Measurements from ENCODE around the gene NCAPD2.
"Not testable (repeated sequence)": the region's sequence is repeated elsewhere in the genome, so short reads cannot be mapped to it uniquely, and the experiment has no call there.

Gene NCAPD2

DNA sequence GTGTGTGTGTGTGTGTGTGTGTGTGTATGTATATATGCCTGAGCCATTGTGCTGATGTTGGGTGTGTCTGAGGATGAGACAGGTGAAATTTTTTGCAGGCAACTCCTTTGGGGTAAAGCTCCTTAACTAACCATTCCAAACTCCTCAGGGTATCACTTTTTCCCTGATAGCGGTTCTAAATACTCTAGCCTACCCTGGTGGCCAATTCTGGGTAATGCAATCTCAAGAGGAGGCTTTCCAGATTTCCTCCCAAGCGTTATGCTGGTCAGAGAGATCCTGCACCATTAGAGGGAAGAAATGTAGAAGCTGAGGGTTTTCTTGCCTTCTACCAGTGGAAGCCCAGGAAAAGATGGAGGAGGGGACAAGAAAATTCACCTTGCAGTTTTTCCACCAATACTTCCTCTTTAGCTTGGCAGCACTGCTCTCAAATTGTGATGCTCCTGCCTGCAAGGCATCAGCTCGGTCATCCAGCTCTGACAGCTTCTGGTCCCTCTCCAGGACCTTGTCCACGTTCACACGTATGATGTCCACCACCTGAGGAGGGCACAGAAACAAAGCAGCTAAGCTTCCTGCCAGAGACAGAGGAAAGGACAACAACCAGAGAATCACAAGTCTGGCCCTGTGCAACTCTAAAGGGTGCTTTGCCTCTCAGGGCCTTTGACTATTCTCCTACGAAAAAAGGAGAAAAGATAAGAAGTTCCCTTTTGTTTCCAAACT is 28.3 kb upstream of the NCAPD2 start:
- peak; percentile 69 for DNase-seq (ENCODE audit: low spot score)

DNA sequence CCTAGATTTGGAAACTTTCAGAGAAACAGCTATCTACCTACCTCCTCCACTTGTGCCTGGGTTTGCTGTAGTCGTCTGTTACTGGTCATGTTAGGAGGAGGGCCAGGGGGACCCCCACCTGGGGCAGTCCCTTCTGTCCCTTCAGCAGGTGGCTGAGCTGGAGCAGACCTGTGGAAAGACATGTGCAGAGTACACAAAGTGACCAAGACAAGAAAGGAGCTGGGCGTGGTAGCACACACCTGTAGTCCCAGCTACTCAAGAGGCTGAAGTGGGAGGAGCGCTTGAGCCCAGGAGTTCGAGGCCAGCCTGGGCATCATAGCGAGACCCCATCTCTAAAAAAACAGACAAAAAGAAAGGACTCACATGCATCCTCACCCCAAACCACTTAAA is 27.7 kb upstream of the NCAPD2 start:
- no peak for DNase-seq (ENCODE audit: low spot score)

DNA sequence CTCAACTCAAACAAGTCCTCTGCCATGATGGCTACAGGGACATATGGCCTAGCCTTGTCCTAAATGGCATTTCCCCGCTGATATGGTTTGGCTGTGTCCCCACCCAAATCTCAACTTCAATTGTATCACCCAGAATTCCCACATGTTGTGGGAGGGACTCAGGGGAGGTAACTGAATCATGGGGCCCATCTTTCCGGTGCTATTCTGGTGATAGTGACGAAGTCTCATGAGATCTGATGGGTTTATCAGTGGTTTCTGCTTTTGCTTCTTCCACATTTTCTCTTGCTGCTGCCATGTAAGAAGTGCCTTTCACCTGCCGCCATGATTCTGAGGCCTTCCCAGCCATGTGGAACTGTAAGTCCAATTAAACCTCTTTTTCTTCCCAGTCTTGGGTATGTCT is 27.2 kb upstream of the NCAPD2 start:
- DNase-seq (ENCODE audit: low spot score) = not testable (repeated sequence)

DNA sequence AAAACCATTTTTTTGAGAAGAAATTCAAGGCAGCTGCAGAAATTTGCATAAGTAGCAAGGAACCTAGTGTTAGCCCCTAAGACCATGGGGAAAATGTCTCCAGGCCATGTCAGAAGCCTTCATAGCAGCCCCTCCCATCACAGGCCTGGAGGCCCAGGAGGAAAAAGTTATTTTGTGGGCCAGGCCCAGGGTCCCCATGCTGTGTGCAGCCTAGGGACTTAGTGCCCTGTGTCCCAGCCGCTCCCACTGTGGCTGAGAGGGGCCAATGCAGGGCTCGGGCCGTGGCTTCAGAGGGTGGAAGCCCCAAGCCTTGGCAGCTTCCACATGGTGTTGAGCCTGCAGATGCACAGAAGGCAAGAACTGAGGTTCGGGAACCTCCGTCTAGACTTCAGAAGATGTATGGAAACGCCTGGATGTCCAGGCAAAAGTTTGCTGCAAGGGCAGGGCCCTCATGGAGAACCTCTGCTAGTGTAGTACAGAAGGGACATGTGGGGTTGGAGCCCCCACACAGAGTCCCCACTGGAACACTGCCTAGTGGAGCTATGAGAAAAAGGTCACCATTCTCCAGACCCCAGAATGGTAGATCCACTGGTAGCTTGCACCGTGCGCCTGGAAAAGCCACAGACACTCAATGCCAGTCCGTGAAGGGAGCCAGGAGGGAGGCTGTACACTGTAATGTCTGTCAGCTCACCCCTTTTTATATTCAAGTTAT is 26.2 kb upstream of the NCAPD2 start:
- DNase-seq (ENCODE audit: low spot score) = not testable (repeated sequence)

DNA sequence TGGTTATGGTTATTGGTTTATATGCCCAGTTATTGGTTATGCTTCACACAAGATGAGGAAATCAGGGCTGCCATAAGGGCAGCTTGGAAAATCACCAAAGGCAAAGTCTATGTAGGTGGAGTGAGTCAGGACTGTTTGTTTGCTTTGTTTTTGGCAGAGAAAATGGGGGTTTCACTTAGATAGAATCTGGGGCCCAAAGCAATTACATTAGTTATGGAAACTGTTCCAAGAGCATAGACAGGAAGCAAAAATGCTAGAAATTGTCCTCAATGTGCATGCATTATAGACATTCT is 25.7 kb upstream of the NCAPD2 start:
- DNase-seq (ENCODE audit: low spot score) = no peak

DNA sequence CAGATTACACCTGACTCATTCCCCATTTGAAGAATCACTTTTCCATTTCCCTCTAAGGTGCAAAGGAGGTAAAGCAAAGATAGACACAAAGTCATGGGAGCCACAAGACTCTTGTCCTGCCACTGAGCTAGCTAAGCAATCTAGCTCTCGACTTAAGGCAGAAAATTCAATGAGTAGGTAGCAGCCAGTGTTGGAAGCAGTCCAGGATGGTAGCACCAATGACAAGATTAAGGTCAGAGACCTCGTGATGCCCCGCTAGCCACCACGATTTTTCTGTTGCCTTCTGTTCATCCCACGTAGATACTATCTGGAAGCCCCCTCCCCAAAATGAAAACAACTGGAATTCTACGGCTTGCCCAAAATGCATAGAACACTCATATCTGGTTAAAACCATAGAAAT is 24.8 kb upstream of the NCAPD2 start:
- DNase-seq (ENCODE audit: low spot score) = no peak

DNA sequence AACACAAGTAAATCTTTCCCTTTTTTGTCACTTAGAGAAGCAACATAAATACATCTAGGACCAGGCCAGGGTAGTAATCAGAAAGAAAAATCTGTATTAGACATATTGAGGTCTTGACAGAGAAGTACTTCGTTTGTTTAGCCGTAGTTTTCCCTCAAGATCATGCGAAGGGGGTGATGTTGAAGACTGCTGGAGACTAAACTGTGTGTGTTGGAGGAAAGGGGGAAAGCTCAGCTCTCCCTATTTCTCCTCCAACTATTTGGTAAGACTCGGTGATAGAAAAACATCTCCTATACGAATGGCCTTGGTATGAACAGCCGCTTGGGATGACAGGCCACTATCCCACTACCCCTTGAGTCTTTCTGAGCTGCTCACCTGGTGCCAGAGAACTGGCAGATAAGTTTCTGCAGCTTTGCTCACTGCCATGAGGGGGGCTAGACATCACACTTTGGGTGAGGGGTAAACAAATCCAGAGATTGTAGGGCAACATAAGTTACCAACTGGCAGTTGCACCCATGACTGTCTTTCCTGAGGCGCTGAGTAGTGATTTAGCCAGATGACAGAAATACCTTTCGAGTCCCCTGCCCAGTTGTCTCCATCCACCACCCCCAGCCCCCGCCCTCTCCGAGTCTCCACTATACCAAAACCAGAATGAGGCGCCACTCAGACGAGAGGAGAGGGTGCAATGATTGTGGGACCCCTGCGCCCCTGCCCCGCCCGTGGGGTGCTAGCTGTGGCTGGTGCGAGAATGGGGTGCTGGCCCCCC is 24.1 kb upstream of the NCAPD2 start:
- DNase-seq (ENCODE audit: low spot score) = no peak

DNA sequence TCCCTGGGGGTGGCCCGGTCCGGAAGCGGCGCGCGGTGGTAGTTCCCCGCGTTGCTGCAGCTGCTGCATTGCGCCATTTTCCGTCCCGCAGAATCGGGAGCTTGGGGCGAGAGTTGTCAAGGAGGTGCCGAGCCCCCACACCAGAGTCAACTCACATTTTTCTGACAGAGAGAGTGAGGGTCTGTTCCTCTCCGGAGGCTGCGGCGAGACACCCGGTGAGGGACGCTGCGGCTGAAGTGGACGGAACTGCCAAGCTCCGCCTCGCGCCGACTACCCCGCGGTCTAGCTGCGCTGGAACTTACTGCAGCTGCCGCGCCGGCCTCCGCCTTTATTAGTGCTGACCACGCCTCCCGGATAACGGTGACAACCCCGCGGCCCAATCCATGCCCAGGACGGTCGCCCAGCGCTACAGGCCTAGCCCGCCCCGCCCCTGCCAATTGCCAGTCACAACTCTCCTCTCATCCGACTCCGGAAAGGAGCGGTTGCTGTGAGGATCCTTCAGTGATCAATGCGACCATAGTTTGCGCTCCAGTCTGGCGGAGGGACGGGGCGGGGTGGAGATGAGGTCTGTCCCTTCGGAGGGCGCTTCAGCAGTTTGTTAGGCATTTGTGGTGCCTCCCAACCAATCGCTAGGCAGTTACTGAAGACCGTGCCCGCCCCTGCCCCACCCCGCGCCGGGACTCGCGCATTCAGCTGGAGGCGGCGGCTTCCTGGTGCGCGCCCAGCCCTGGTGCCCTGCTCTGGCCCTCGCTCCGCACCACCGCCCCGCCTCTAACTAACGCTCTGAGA is 23.3 kb upstream of the NCAPD2 start, which contains the start of gene VAMP1:
VAMP1 (minus strand) TSS at position 303 of the 789 bp plus-strand sequence; CDS start at position 157, 146 bp downstream.
- DNase-seq (ENCODE audit: low spot score) = peak; percentile 97

DNA sequence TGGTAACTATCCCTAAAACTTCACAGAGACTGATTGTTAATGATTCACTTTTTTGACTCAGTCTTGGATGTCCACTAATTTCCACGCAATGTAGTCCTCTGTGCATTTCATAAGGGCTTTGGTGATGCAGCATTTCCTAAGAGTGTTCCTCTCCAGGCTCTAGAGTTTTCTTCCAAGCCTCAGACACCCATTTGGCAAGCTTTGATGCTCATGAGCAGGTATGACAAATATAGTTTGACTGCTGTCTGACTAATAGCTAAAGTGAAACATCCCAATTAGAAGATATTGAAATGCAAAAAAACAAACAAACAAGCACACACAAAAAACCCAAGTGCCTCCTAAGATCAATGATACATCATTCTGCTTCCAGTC is 21.9 kb upstream of the NCAPD2 start:
- no peak for DNase-seq (ENCODE audit: low spot score)

DNA sequence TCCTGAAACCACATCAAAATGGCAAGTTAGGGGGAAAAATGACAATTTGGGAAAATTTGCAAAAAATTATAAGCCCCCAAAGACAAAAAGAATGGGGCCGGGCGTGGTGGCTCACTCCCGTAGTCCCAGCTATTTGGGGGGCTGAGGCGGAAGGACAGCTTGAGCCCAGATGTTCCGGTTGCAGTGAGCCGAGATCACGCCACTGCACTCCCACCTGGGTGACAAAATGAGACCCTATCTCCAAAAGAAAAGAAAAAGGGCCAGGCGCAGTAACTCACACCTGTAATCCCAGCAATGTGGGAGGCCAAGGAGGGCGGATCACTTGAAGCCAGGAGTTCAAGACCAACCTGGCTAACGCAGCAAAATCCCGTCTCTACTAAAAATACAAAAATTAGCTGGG is 21.4 kb upstream of the NCAPD2 start:
- DNase-seq (ENCODE audit: low spot score) = no peak

DNA sequence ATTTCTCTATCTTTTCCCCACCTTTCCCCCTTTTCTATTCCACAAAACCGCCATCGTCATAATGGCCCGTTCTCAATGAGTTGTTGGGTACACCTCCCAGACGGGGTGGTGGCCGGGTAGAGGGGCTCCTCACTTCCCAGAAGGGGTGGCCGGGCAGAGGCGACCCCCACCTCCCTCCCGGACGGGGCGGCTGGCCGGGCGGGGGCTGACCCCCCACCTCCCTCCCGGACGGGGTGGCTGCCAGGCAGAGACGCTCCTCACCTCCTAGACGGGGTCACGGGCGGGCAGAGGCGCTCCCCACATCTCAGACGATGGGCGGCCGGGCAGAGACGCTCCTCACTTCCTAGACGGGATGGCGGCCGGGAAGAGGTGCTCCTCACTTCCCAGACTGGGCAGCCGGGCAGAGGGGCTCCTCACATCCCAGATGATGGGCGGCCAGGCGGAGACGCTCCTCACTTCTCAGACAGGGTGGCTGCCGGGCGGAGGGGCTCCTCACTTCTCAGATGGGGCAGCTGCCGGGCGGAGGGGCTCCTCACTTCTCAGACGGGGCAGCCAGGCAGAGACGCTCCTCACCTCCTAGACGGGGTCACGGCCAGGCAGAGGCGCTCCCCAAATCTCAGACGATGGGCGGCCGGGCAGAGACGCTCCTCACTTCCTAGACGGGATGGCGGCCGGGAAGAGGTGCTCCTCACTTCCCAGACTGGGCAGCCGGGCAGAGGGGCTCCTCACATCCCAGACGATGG is 18.5 kb upstream of the NCAPD2 start:
- DNase-seq (ENCODE audit: low spot score) = not testable (repeated sequence)

DNA sequence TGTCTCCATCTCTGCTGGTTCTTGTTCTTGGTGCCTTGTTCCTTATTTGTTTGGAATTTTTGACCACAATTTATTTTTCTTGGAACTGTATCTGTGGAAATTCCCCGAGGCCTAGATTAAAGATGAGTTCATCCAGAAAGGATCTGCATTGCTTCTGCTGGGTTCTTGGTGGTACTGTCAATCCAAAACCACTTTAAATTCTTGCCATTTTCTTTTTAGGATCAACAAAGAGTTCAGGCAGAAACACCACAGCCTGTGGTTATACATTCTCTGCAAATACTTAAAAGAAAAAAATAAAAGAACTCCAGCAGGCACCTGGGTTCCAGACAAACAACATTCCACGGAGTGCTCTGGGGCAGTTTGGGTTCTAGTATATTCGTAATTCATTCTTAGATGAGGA is 17.4 kb upstream of the NCAPD2 start:
- DNase-seq (ENCODE audit: low spot score) = no peak

DNA sequence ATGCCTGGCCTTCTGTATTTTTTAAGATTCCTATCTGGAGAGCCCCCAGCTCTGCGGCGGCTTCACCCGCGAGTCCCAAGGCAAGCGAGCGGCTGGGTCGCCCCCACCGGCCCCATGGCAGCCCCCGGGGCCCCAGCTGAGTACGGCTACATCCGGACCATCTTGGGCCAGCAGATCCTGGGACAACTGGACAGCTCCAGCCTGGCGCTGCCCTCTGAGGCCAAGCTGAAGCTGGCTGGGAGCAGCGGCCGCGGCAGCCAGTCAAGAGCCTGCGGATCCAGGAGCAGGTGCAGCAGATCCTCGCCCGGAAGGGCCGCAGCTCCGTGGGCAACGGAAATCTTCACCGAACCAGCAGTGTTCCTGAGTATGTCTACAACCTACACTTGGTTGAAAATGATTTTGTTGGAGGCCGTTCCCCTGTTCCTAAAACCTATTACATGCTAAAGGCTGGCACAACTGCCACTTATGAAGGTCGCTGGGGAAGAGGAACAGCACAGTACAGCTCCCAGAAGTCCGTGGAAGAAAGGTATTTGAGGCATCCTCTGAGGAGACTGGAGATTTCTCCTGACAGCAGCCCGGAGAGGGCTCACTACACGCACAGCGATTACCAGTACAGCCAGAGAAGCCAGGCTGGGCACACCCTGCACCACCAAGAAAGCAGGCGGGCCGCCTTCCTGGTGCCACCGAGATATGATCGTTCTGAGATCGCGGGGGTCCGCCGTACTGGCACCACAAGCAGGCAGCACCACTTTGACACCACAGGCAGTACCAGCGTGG is 16.1 kb upstream of the NCAPD2 start:
- not testable (repeated sequence) for DNase-seq (ENCODE audit: low spot score)

DNA sequence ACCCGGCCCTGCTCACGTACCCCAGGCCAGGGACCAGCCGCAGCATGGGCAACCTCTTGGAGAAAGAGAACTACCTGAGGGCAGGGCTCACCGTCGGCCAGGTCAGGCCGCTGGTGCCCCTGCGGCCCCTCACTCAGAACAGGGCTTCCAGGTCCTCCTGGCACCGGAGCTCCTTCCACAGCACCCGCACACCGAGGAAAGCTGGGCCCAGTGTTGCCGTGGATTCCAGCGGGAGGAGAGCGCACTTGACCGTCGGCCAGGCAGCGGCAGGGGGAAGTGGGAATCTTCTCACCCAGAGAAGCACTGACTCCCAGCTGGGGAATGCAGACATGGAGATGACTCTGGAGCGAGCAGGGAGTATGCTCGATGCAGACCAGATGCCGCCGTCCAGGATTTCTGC is 15.5 kb upstream of the NCAPD2 start:
- no peak for DNase-seq (ENCODE audit: low spot score)

DNA sequence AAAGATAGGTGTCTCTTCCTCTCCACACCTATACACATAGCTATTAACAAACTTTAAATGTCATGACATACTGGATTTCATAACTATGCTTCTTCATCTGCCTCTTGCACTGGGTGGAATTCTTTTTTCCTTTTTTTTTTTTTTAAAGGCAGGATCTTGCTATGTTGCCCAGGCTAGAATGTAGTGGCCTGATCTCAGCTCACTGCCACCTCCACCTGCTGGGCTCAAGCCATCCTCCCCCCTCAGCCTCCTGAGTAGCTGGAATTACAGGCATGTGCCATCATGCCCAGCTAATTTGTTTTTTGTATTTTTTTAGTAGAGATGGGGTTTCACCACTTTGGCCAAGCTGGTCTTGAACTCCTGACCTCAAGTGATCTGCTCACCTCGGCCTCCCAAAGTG is 5.7 kb upstream of the NCAPD2 start:
- DNase-seq (ENCODE audit: low spot score) = no peak

DNA sequence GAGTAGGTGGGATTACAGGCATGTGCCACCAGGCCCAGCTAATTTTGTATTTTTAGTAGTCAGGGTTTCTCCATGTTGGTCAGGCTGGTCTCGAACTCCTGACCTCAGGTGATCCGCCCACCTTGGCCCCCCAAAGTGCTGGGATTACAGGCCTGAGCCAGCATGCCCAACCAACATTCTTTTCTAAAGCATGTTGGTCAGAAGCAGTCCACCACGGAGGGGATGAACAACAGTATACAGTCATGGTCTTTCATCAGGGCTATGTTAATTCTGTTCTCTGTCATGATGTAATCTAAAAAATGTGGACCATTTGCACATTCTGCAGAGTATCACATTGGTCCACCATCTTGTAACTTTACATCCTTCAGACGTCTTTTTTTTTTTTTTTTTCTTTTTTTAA is 4.5 kb upstream of the NCAPD2 start:
- DNase-seq (ENCODE audit: low spot score) = no peak

DNA sequence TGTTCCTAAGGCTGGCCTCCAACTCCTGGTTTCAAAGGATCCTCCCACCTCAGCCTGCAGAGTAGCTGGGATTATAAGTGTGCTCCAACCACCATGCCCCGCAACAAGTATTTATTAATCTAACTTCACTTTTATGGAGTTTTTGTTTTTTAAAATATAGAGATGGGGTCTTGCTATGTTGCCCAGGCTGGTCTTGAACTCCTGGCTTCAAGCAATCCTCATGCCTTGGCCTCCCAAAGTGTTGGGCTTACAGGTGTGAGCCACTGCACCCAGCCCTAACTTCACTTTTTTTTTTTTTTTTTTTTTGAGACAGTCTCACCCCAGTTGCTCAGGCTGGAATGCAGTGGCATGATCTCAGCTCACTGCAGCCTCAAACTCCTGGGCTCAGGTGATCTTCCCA is 3.2 kb upstream of the NCAPD2 start:
- DNase-seq (ENCODE audit: low spot score) = not testable (repeated sequence)

DNA sequence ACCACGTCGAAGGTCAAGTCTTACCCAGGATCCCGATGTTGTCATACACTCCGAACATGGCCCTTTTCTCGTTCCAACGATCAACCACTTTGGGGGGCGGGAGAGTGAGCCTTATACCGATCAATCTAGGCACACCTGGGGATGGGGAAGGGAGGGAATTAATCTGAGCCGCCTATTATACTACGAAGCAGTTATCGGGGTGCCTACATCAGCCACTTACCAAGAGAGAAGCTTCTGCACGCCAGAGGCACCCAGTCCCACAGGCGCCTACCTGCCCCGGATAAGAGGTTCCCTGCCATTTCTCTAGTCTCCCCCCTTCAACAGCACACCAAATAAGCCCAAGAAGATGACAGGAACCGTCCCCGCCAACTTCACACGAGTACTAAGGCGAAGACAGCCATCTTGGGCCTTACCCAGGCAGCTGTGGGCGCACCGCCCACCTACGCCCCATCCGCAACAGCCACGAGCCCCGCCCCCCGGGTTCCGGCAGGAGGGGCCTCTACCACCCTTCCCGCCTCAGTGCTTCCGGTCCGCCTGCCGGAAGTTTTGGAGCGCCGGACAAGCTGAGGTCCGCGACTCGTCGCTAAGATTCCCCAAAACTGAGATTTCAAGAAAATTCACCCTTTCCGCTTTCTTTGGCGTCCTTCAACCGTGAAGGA is 935 bp upstream of the NCAPD2 start, which contains the start of gene MRPL51:
MRPL51 (minus strand) TSS at position 425 of the 659 bp plus-strand sequence; CDS start at position 299, 126 bp downstream.
- DNase-seq (ENCODE audit: low spot score) = peak; percentile 98

DNA sequence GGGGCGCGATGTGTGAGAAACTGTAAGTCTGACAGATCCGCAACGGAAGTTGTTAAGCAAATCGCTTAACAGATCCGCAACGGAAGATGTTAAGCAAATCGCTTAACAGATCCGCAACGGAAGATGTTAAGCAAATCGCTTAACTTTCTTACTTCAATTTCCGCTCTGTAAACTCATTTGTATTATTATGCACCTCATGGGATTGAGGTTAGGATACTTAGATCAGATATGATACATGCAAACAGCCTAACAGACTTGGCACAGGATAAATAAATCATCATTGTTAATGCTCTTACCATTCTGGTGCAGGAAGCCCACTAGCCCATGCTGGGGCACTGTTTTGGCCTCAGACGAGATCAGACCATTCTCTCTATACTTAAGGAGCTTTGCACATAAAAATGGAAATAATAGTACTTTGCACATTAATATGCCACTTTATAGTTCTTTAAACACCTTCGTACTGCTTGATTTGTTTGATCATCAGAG is 399 bp downstream of the NCAPD2 start:
- DNase-seq (ENCODE audit: low spot score) = no peak

DNA sequence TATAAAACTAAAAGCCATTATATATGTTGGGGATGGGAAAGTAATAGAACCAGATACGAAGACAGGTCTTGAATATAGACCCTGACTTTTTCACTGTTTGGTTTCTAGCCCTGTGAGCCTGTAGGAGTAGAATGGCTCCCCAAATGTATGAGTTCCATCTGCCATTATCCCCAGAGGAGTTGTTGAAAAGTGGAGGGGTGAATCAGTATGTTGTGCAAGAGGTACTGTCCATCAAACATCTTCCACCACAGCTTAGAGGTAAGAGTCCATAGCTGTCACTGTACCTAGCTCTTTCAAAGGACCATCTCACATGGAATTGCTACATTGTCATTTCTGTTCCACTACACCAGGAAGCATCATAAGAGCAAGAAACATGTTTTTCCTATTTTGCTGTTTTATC is 1.1 kb downstream of the NCAPD2 start:
- no peak for DNase-seq (ENCODE audit: low spot score)

Data from D341Med (cell line).